Right lung (tissue), 5 donors: Measurements from ENCODE around the gene PHYKPL. TPM values are rescaled to one million over a fixed set of nuclear protein-coding genes. Genes with fewer than 3 reads are reported as not detected.
A peak's percentile ranks its signal among the peaks of the same experiment; 100 is the strongest.
"Not testable (repeated sequence)": the region's sequence is repeated elsewhere in the genome, so short reads cannot be mapped to it uniquely, and the experiment has no call there.

Experiments used
- DNase-seq, 2 donors: peaks; one replicate each; pipeline ENCODE4 v3.0.0-alpha.2; 2013
- polyA plus RNA-seq, 5 donors: library from polyadenylated mRNA; unstranded; fragments of 120-200 nt; gene quantifications; one replicate each; pipeline versions ENCODE4 v1.2.1 to v1.2.3, GENCODE V29; 2013; ENCODE audit warnings: inconsistent platforms in 1 of 5, low replicate concordance in 1 of 5; ENCODE audit not compliant: insufficient read length in 5 of 5, insufficient read depth in 1 of 5

PHYKPL gene
- polyA plus RNA-seq, 5 donors: 109 to 149 (median 125) TPM

- DNase-seq: no peak
Observed at GRCh38 chr5:178240341-178240741, 7.7 kb upstream of the PHYKPL start.

GRCh38 chr5:178239626-178240301, 7.2 kb upstream of the PHYKPL start:
- not testable (repeated sequence) for DNase-seq

GRCh38 chr5:178238711-178239592, 6.3 kb upstream of the PHYKPL start:
- DNase-seq: no peak

- DNase-seq: no peak
Observed at GRCh38 chr5:178238313-178238635, 5.7 kb upstream of the PHYKPL start.

DNA sequence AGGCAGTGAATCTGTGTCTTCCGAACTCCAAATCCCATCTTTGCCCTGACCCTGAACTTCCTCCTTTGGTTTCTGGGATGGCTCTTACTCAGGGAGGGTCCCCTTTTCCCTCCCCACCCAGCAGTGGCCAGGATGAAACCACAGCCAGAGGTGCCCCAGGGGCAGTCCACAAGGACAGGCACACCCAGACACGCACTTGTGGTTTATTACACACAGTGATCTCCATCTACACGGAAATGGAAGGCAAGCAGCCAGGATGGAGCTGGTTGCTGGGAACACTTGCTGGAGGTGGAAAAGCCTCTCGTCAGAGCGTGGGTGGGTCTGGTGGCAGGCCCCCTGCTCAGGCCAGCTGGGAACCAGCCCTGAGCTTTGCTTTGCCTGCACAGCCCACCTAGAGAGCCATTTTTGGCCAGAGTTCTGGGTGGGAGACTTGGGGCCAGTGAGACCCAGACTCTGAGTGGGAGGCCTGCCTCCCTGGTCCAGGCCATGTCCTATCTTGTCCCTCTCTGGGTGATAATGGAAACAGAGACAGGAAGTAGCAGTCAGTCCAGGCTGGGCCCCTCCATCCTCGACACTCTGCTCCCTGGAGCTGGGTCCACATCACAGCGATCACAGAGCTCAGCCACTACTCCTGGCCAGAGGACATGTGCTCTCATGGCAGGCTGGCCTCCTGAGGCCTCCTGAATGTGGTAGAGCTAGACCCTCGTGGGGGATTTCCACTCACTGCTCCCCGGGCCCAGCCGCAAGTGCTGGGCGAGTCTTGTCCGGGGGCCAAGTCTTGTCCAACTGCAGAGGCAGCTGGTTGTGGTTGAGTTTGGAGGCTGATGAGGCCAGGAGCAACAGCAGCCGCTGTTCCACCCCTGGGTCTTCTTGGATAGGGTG, 5.1 kb upstream of the PHYKPL start:
- no peak for DNase-seq

DNA sequence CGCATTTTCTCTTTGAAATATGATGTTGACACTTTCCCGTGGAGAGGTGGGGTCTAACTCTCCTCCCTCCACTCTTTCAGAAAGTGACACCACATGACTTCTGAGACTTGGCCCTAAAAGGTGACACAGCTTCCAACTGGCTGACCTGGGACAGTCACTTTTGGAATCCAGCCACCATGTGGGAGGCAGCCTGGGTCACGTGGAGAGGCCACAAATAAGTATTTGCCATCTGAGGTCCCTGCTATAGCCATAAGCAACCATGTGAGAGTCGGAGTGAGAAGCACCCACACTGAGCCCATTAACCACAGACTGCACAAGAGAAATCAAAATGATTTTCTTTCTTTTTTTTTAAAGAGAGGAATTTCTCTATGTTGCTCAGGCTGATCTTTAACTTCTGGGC, 4.1 kb upstream of the PHYKPL start:
- DNase-seq: no peak

GRCh38 chr5:178236126-178236525, 3.5 kb upstream of the PHYKPL start:
- no peak for DNase-seq

- no peak for DNase-seq
Observed at GRCh38 chr5:178235588-178235974, 3.0 kb upstream of the PHYKPL start.

GRCh38 chr5:178234750-178235587, 2.4 kb upstream of the PHYKPL start:
- peak; percentile 40 to 56 for DNase-seq

DNA sequence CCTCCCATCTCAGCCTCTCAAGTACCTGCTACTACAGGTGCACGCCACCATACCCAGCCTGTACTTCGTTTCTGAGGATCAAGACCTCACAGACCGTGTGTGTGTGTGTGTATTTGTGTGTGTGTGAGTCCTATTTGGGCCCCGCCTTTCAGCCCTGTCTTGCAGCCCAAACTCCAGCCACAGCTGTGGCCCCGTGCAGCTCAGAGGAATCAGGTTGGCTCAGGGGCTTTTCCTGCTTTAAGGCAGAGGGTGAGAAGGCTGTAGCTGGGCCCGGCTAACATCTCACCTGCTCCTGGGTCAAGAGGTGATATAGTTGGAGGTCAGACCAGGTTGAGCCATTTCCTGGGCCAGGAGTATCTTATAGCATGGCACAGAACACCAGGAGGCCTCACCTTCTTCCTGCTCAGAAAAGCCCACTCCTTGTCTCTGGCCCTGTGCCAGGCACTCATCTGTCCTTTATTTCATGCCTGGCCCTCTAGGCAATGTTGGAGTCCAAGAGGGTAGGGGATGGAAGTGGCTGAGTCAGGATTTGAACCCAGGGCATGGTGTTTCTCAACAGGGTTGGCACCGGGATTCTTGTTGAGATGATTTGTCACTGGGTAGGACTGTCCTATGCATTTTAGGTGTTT, 1.6 kb upstream of the PHYKPL start:
- DNase-seq: no peak

GRCh38 chr5:178232920-178233429, 373 bp upstream of the PHYKPL start:
- no peak for DNase-seq

GRCh38 chr5:178231539-178232123, 971 bp downstream of the PHYKPL start:
- DNase-seq: no peak

- no peak for DNase-seq
Observed at GRCh38 chr5:178230879-178231538, 1.6 kb downstream of the PHYKPL start.

GRCh38 chr5:178229861-178230260, 2.7 kb downstream of the PHYKPL start:
- no peak for DNase-seq

- not testable (repeated sequence) for DNase-seq
Observed at GRCh38 chr5:178229111-178229510, 3.5 kb downstream of the PHYKPL start.

- no peak for DNase-seq
Observed at GRCh38 chr5:178228609-178229008, 4.0 kb downstream of the PHYKPL start.

- no peak for DNase-seq
Observed at GRCh38 chr5:178227929-178228328, 4.7 kb downstream of the PHYKPL start.

DNA sequence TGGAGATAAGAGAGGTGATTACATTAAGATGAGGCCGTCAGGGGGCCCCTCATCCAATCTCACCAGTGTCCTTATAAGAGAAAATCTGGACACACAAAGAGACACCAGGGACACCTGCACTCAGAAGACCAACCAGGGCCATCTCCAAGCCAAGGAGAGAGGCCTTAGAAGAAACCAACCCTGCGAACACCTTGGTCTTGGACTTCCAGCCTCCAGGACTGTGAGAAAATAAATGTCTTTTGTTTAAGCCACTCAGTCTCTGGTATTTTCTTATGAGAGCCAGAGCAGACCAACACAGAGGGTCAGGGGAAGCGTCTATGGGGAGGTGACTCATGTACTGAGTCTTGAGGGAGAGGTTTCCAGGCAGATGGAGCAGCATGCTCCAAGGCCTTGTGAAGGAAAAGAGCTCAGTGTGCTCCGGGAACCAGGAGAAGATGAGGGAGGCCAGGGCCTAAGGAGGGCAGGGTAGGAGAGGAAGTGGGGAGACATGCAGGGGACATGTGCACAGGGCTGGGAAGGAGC, 5.4 kb downstream of the PHYKPL start:
- no peak for DNase-seq

GRCh38 chr5:178225174-178225573, 7.4 kb downstream of the PHYKPL start:
- no peak for DNase-seq
